ENCODE results near the gene SV2C.
"Not testable (repeated sequence)": the region's sequence is repeated elsewhere in the genome, so short reads cannot be mapped to it uniquely, and the experiment has no call there.

The SV2C gene

DNA sequence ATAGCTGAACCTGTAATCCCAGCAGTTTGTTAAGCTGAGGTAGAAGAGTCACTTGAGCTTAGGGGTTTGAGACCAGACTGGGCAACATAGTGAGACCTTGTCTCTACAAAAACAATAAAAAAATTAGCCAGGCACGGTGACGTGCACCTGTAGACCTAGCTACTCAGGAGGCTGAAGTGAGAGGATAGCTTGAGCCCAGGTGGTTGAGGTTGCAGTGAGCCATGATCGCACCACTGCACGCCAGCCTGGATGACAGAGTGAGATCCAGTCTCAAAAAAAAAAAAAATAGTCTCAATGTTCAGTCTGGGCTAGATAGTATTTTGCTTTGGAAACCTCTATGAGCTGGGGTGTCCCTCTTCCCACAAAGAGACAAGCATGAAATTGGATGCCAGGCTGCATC lies 268.0 kb downstream of the SV2C start:
- no peak for DNase-seq

DNA sequence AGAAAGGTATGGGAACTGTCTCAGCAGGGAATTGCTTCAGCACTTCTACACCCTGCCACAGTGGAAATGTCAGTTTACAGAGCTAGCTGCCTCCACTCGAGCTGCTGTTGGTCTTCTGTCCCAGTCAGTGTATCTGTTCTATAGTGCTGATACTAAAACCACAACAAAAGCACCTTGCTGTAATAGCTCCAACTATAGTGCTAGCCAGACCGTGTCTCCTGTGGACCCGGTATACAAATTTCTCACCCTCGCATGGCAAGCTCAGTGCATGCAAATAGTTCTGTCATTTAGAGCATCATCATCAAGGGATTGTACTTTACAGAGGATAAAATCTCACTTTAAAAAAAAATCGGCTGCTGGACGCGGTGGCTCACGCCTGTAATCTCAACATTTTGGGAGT lies 268.4 kb downstream of the SV2C start:
- DNase-seq = no peak

DNA sequence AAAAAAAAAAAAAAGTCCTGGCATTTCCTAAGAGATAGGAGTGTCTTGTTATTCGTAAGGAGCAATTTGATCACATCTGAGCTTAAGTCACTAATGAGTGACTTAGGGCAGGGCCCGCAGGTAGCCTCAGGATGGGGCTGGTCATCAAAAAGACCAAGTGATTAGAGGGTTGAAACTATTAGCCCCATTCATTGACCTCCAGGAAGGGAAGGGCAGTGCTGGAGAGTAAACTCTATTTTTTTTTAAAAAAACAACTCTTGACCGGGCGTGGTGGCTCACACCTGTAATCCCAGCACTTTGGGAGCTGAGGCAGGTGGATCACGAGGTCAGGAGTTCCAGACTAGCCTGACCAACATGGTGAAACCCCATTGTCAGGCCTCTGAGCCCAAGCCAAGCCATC lies 273.7 kb downstream of the SV2C start:
- no peak for DNase-seq

DNA sequence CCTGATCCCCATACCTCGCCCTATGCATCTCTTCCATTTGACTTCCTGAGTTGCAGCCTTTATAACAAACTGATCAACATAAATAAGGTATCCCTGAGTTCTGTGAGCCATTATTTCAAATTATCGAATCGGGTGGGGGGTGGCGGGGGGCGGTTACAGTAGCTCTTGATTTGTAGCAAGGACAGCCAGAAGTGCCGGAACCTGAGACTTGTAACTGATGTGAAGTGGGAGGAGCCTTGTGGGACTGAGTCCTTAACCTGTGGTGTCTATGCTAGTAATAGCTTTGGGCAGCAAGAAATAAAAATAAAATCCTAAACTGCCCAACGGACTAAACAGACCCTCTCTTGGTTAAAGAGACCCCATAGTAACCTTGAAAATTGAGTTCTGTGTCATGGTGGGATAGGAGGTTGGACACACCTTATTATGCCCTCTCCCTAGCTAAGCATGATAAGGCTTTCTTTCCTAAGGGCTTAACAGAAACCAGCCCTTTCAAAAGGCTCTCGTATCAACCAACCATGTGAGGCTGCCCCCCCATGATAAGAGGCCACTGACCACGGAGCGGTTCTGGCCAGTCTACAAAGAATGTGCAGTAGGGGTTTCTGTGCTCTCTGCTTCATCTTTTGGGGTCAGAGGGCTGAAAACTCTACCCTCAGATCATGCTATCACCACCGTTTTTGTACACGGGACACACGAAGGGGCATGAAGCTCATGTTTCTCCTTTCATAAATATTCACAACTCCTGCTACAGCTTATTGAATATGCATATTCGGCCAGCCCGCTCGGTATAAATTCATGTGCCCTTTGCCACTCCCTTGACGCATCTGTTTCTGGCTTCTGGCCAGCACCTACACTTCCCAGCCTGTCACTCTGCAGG lies 280.4 kb downstream of the SV2C start:
- DNase-seq = no peak

DNA sequence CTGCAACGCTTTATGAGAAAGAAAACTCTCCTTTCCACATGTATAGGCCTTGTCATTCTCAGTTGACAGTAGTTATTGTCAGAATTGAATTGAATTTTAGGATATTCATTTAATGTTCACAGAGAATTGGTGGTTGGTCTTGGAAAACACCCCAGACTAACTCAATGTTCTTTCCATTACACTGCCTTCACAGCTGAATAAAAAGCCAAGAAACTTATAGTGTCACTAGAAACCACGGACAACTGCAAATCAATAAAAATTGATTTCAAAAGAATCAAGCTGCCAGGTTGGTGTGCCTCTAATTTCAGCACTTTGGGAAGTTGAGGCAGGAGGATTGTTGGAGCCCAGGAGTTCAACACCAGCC lies 281.0 kb downstream of the SV2C start:
- DNase-seq = no peak

DNA sequence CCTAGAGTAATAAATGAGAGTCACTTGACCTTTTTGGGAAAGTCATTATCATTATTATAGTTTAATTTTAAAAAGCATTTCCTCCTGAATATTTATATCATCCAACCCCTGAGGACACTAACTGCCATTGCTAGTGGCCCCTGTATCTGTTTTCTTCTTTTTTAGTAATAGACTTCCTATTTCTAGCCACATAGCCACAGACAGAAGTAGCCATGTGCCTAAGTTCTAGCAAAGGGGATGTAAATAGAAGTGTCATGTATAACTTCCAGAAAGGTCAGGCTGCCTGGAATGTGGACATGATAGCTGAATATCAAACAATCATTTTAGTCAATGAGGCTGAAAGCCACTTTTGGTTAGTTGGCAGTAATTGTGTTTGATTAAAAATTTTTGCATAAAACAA lies 282.4 kb downstream of the SV2C start:
- no peak for DNase-seq

DNA sequence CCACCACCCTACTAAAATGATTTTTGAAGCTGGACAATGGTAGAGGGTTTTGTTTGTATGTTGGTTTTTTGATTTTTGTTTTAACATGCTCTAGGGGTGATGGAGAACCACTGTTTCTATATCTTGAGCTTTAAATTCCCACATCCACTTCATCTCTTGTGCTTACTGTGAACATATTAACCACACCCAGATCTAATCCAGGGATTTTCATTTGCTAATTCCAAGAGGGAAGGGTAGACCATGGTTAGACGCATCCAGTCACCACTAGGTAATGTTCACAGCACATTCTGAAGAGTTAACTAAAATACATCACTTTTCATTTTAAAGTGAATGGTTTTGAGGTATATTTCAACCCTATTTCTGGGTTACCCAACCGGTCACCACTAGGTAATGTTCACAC lies 283.4 kb downstream of the SV2C start:
- no peak for DNase-seq

DNA sequence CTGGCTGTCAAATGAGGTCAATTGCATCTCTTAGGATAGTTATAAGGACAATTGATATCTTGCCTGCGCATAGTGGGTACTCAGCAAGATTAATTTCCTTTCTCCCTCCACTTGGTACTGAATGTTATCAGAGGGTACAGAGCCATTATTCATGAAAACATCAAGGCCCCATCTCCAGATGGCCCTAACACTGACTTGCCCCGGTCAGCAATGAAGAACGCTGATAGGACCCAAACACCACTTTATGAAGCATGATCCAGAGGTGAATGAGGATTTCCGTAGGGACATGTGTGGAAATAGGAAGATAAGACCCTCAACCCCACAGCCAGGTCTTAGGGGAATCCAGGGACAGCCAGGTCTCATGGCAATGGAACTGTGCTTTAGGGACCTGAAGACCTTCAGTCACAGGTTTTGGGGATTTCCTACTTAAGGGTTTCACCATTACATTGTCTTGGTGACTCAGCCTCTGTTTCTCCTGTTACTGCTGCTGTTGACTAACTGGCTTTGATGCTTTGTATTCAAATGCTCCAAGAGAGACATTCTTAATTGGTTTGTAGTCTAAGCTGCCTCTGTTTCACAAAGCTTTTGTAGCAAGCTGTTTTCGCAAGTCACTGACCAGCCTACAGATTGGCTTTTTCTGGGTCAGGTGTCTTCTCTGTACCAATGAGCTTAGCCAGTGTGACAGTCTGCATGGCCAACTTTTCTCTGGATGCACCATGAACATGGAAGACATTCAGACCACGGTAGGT lies 284.6 kb downstream of the SV2C start:
- DNase-seq = no peak

DNA sequence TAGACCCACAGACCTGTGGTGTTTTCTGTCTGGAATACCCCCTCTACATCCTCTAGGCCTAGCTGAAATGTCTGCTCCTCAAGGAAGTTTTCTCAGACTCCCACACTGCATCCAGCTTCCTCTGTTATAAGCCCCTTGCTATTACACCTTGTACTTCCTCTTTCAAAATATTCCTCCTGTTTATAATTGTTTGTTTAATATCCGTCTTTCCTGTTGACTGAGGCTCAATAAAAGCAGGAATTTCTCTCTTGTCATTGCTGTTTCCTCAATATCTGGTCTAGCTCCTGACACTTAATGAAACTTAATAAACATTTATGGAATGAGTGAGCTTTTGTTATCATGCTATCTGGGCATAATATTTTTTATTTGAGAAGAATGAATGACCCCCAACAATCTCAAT lies 285.8 kb downstream of the SV2C start:
- no peak for DNase-seq

DNA sequence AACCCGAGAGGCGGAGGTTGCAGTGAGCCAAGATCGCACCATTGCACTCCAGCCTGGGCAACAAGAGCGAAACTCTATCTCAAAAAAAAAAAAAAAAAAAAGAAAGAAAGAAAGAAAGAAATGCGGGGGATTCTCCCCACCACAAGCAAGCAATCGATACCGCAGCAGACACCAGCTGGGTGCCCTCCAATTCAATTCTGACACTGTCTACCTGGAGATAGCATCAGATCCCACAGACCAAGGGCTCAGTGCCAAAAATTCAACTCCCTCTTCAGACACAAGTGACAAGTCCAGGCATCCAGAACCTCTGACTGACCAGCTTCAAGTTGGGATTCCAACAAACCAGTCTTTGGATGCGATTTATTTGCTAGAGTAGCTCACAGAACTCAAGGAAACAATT lies 286.5 kb downstream of the SV2C start:
- DNase-seq = not testable (repeated sequence)

DNA sequence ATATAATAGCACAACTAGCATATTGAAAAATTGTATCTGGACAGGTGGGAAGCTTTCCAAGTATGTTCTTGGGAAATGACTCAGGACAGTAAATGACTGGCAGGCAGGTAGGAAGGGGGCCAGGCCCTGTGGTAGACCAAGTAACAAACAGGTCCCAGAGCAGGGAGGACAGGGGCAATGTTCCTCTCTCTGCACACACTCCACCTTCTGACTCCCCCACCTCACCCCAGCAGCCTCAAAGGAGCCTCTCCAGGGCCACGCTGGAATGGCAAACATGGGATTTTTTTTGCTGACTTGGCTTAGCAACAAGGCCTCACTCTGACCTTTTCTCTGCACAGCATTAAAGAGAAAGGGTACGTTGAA lies 288.8 kb downstream of the SV2C start:
- no peak for DNase-seq

DNA sequence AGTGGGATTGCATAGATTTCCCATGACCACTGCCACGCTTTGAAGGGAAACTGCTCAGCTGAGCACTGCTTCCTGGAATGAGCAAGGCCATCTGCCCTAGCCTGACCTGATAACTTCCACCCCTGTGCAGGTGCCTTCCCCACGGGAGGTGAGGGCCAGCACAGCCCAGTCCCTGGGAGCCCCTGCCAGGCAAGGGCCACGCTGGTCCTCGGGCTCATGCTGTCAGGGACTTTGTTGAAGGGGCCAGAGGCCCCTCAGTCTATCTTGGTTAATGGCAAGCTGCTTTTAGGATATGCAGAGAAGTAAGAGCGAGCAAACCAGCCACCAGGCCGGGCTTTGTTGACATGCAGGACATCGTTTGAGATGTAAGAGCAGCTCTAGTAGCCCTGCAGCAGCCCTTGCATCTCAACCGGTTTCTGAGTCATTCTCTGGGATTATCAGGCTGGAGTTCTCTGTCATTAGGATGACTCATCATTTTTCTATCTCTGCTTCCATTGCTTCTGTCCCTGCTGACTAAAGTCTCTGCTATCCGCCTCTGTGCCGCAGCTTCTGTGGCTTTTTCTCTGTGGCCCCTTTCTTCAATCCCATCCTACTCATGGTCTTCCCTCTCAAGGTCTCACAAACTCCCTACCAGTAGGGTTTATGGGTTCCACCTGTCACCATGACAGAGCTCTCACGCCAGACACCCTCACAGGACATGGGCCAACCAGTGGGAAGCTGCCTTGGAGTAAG lies 289.3 kb downstream of the SV2C start:
- DNase-seq = peak; percentile 94

DNA sequence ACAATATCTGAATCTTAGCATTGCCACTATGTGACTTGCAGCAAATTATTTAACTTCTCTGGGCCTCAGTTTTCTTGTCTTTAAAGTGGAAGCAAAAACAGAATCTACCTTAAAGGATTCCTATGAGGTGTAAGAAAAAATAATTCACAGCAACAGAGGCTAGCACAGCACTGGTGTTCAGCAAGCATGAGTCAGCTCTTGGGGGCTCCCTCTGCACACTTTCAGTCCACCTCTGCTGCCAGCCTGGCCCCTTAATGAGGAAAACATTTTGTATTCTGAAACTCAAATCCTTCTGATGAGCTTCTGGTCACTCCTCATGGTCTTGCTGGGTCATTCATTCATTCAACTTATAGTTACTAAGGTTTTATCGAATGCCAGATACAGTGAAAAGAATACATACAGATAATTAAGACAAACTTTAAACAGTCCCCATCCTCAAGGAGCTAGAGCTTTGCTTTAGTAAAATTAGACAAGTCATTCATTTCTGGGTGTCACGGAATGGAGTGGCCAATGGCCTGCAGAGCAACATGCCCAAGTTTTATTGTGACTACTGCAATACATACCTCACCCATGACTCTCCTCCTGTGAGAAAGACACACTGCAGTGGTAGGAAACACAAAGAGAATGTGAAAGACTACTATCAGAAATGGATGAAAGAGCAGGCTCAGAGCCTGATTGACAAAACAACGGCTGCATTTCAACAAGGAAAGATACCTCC lies 293.1 kb downstream of the SV2C start:
- DNase-seq = peak; percentile 63

DNA sequence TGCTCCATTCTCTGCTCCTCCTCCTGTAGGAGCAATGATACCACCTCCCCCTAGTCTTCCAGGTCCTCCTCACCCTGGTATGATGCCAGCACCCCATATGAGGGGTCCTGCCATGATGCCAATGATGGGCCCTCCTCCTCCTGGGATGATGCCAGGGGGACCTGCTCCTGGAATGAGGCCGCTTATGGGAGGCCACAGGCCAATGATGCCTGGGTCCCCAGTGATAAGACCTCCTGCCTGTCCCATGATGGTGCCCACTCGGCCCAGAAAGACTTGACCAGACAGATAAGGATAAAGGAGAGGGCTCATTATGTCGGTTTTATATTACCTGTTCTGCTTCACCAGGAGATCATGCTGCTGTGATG lies 293.7 kb downstream of the SV2C start:
- DNase-seq = no peak

DNA sequence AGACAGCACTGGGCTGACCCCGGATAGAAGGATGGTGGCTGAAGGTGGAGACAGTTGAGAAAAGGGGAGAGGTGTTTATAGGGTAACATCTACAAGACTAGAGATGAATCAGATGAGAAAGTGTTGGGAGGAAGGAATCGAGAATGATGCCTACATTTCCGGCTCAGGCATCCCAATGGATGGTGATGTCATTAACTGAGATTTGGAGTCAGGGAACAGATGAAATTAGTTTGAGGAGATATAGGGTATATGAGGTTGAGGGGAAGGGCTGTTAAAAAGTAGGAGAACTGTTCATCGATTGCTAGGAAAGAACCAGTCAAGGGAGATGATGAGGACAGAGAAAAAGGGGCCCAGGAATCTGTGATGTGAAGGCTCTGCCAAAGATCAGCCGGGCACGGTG lies 295.2 kb downstream of the SV2C start:
- no peak for DNase-seq

DNA sequence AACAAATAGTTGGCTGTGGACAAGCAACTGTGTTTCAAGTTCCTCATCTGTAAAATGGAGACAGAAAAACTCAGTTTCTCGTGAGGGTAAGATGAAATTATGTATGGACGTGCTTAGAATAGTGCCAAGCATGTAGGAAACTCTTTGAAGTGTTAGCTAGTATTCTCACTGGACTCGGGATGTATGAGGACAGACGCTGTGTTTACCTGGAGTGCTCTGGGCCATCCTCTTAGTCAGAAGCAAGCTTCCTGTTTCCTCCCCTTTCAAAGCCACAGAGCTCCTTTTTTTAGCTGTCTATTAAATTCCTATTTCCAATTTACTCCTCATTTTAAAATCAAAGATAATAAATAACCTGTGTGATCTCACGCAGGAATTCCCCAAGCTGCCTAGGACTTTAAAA lies 296.1 kb downstream of the SV2C start:
- DNase-seq = no peak

DNA sequence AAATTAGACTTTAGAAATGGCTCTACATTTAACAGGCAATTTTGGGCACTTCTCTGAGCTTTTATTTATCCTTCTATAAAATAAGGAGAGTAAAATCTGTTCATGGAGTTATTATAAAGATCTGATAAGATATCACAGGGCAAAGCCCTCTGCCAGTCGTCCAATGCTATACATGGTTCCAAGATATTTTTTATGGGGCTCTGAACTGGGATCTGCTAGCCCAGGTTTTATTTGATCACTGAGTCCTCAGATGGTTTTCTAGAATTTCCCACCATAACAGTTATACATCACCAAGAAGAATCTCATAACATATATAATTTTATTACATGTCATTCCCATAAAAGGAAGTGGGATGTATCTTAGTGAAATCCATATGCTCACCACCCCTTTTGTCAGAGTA lies 296.7 kb downstream of the SV2C start:
- DNase-seq = no peak

DNA sequence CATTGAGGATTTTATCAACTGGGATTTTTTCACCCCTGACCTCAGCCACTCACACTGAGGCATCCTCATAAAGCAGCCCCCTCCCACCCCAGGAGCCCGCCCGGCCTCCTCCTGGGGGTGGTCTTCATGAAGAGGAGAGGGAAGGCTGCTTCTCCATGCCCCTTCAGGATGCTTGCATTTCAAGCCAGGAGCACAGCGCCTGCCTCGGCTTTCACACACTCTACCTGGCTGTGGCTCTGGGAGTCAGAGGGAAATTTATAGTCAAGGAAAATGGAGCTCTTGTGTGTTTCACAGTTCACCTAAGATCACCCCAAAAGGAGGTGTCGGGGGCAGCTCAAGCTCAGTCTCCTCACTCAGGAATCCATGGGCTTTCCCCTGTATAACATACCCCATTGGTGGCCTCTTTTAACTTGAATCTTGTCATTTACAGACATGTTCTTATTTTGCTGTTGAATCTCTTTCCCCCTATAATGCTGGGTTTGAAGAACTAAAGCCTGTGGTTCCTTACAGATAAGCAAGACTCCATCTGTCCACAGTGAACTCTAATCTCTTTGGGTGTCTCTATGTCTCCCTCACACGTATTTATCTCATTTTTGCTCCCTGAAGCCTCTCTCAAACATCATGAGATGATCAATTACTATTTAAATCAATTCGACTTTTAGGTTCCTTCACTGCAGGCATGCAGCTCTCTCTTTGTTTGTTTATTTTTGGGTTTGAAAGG lies 297.3 kb downstream of the SV2C start:
- DNase-seq = no peak

DNA sequence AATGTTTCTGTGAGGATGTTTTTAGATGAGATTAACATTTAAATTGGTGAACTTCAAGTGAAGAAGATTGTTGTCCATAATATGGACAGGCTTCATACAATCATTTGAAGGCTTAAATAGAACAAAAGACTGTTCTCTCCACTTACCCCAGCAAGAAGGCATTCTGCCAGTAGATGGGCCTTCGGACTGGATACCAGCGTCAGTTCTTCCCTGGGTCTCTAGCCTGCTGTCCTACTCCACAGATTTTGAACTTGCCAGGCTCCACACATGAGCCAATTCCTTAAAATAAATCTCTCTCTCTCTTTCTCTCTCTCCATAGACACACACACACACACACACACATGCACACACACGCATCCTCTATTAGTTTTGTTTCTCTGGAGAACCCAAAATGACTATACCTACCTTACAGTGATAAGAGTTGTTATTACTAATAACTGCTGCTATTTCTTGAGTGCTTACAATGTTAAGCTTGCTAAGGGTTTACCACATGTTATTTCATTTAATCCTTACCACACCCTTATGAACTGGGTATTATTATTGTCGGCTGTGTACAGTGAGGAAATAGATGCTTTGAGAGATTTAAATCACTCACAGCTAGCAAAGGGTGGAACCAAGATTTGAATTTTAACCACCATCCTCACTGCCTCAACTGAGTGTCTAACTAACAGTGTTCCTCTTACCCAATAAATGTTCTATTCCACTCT lies 300.1 kb downstream of the SV2C start:
- DNase-seq = no peak

DNA sequence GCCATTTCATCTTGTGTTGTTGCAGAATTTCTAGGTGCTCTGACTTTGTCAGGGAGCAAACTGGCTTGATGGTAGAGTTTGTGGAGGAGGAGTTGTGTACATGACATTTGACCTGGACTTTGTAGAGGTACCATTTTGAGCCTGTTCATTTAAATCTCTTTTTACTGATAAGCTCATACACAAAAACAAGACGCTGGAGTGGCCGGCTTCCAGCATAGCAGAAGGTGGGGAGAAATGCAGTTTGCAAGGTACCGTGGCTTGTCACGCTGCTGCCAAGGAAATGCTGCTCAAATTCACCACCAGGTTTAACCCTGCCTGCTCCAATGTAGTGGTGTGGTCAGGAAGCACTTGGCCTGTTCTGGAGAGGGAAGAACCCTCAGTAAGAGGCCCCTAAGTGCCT lies 301.0 kb downstream of the SV2C start:
- no peak for DNase-seq

DNA sequence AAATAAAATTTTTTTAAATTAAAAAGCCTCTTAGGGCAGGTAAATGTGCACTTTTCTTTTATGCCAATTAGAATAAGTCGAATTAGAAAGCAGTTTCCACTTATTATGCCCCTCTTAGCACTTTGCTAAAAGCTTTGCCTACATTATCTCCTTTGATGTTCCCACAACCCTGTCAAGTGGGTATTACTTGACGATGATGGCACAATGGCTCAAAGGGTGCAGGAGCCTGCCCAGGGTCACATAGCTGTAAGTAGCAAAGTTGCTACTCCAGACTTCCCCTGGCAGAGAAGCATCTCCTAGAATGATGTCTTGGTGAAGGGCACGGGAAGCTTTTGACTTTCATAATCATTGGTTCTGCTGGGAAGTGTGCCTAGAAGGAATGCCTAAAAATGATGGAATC lies 301.5 kb downstream of the SV2C start:
- no peak for DNase-seq

DNA sequence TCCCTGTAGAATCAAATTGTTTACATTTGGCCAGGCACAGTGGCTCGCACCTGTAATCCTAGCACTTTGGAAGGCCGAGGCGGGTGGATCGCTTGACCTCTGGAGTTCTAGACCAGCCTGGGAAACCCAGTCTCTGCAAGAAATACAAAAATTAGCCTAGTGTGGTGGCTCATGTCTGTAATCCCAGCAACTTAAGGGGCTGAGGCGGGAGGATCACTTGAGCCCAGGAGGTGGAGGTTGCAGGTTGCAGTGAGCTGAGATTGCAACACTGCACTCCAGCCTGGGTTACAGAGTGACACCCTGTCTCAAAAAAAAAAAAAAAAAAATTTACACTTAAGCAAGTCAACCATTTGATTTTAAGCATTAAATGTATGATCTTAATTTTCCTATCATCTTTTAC lies 302.4 kb downstream of the SV2C start:
- DNase-seq = no peak

All from fibroblast of skin of scalp (primary cell).